ENCODE measurements around the gene KL.

GRCh38 chr13:33033051-33033812 lies 17.0 kb downstream of the KL start:
- no peak for TF ChIP-seq ZNF274 (IDR thresholded peaks at IDR 0.05; ENCODE audit: low read depth, low read length)
- no peak for TF ChIP-seq SUZ12 (IDR thresholded peaks at IDR 0.05; ENCODE audit: extremely low read depth, insufficient read depth, insufficient read length)
- no peak for TF ChIP-seq YY1 (IDR thresholded peaks at IDR 0.05; ENCODE audit: insufficient read depth, insufficient read length)
